ENCODE data around the gene ULK4.

DNA sequence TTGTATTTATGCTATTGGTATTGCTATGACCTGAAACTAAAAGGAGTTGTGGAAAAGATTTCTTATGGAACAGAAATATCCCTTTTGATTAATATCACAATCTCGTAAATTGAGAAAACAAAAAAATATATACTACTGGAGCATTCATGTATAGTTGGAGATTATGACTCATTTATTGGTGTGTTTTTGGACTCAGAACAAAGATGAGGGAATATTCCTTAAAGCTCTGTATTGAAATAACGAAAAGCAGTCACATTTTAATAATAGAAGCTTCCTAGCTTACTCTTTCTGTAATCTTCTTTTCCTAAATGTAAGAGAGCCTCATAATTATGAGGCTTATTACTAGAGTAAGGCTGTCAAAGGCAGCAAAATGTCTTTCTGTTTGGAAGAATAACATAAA lies 748.3 kb downstream of the ULK4 start:
- TF ChIP-seq CTCF (conservative IDR thresholded peaks at IDR 0.05; ENCODE audit: low read length) (no peak), EZH2phosphoT487 (IDR thresholded peaks at IDR 0.05; ENCODE audit: borderline replicate concordance) (no peak)
